HepG2 (cell line): Measurements from ENCODE around the gene TPSAB1. TPM values are rescaled to one million over a fixed set of nuclear protein-coding genes. Genes with fewer than 3 reads are reported as not detected.

ENCODE experiments used
- ATAC-seq: fragments of 200-7000 bp; cut with Tn5 transposase; 3 replicates; pipeline ENCODE4 v1.9.1; 2020; ENCODE audit warnings: mild to moderate bottlenecking, moderate library complexity
- BruUV-seq: library from RNA; stranded (reverse); fragments of 400-500 nt; replicated peaks from 2 replicates; lab custom pipeline; 2021; lab: Mats Ljungman, UMichigan
- CTCF ChIA-PET: fragments of 300-600 bp; formaldehyde crosslinking; extraction: SDS; loops from one replicate; lab custom pipeline; 2021; ENCODE audit warnings: low total read pairs, inconsistent platforms, low intra/inter-chr PET ratio; lab: Yijun Ruan, JAX
- POLR2A ChIA-PET: fragments of 350-600 bp; sonication (Branson Sonifier 250); formaldehyde crosslinking; loops from one replicate; lab custom pipeline; 2020; ENCODE audit warnings: antibody characterized with exemption, inconsistent platforms; lab: Yijun Ruan, JAX
- DNase-seq: peaks from one replicate; pipeline ENCODE4 v3.0.0-alpha.2; 2015; ENCODE audit warnings: low spot score
- FAIRE-seq: peaks from 3 replicates; lab custom pipeline; 2011; peaks lifted over from hg19 to GRCh38; lab: Jason Lieb, UNC
- H2AFZ ChIP-seq: one replicate; pipeline ENCODE4 v1.6.1; 2011; ENCODE audit warnings: low read length, inconsistent platforms
- H3K27ac ChIP-seq: fragments of 300-600 bp; 3 replicates; pipeline ENCODE4 v1.8.0; 2011; ENCODE audit warnings: mixed run types, mild to moderate bottlenecking, mixed read lengths, low read length, inconsistent platforms; ENCODE audit not compliant: insufficient read depth; ENCODE audit errors: extremely low read length
- H3K27me3 ChIP-seq, 2 experiments: fragments of 200-600 bp in 1 of 2; 2 replicates in 1 of 2; 3 replicates in 1 of 2; pipeline versions ENCODE4 v1.6.0 to v1.8.0; 2011; ENCODE audit warnings: low read length in 2 of 2, mild to moderate bottlenecking in 2 of 2, moderate library complexity in 2 of 2, inconsistent platforms in 1 of 2; ENCODE audit not compliant: insufficient read depth in 2 of 2, control insufficient read depth in 1 of 2
- H3K36me3 ChIP-seq, 2 experiments: fragments of 200-600 bp in 1 of 2; replicated peaks in 1 of 2; 2 replicates in 1 of 2; 3 replicates in 1 of 2; pipeline versions ENCODE4 v1.5.1 to v1.8.0; 2011; ENCODE audit warnings: low read length in 2 of 2, inconsistent platforms in 1 of 2; ENCODE audit not compliant: insufficient read depth in 2 of 2, control insufficient read depth in 1 of 2
- H3K4me1 ChIP-seq: 2 replicates; pipeline ENCODE4 v1.5.1; 2012; ENCODE audit warnings: low read length, inconsistent platforms; ENCODE audit not compliant: insufficient read depth
- H3K4me2 ChIP-seq: 2 replicates; pipeline ENCODE4 v1.6.0; 2011; ENCODE audit warnings: low read depth, low read length, inconsistent platforms
- H3K4me3 ChIP-seq, 3 experiments: fragments of 200-600 bp in 1 of 3; sonication (generic), shearing (Covaris generic) in 1 of 3; replicated peaks in 1 of 3; 2 replicates each; pipeline ENCODE4 v1.5.1; 2011 to 2016; ENCODE audit warnings: low read length in 3 of 3, inconsistent platforms in 2 of 3, low read depth in 2 of 3, mild to moderate bottlenecking in 2 of 3, control low read depth in 1 of 3, mixed read lengths in 1 of 3; ENCODE audit not compliant: insufficient read depth in 1 of 3
- H3K79me2 ChIP-seq: one replicate; pipeline ENCODE4 v1.6.1; 2011; ENCODE audit warnings: low read length, inconsistent platforms; ENCODE audit not compliant: insufficient read depth
- H3K9ac ChIP-seq: 2 replicates; pipeline ENCODE4 v1.6.0; 2011; ENCODE audit warnings: mild to moderate bottlenecking, low read depth, low read length, inconsistent platforms; ENCODE audit not compliant: insufficient read depth
- H3K9me3 ChIP-seq: 2 replicates; pipeline ENCODE4 v1.5.1; 2012; ENCODE audit warnings: mild to moderate bottlenecking, low read length
- H4K20me1 ChIP-seq: 2 replicates; pipeline ENCODE4 v1.6.0; 2011; ENCODE audit warnings: inconsistent platforms, mild to moderate bottlenecking, low read length, moderate library complexity; ENCODE audit not compliant: insufficient read depth
- HNF4A ChIP-seq: sonication (generic); formaldehyde crosslinking; IDR thresholded peaks from 2 replicates; pipeline ENCODE4 v1.4.0; 2020; ENCODE audit warnings: missing genetic modification reagents
- HNRNPL ChIP-seq: fragments of 200-400 bp; formaldehyde crosslinking; IDR thresholded peaks from 2 replicates; pipeline ENCODE4 v1.6.1; 2017; ENCODE audit warnings: mild to moderate bottlenecking, low read depth, low read length
- ISL2 ChIP-seq: sonication (generic); formaldehyde crosslinking; IDR thresholded peaks from 2 replicates; pipeline ENCODE4 v1.5.0; 2020; ENCODE audit warnings: missing genetic modification reagents
- ZKSCAN5 ChIP-seq: sonication (generic); formaldehyde crosslinking; IDR thresholded peaks from 2 replicates; pipeline ENCODE4 v1.5.1; 2020; ENCODE audit warnings: mild to moderate bottlenecking, missing genetic modification reagents
- ZNF235 ChIP-seq: sonication (generic); formaldehyde crosslinking; IDR thresholded peaks from 2 replicates; pipeline ENCODE4 v1.8.1; 2023; ENCODE audit warnings: mild to moderate bottlenecking, missing genetic modification reagents, borderline replicate concordance
- ZNF546 ChIP-seq: sonication (generic); formaldehyde crosslinking; conservative IDR thresholded peaks from 2 replicates; pipeline ENCODE4 v1.8.1; 2023; ENCODE audit warnings: mild to moderate bottlenecking, missing genetic modification reagents
- WGBS: methylation state at CpG from one replicate; pipeline ENCODE4 v1.1.6; 2017; ENCODE audit warnings: low lambda C conversion rate; 5-methylcytosine and 5-hydroxymethylcytosine counted together
- in situ Hi-C: cut with HindIII; loops from 2 replicates; pipeline ENCODE4 v1.10.0; 2017; ENCODE audit warnings: low pct_unique_long_range_greater_than_20kb; ENCODE audit not compliant: extremely low pct_ligation_motif_present
- intact Hi-C: fragments of 100-400 bp; cut with micrococcal nuclease; formaldehyde crosslinking; loops from one replicate; pipeline ENCODE4 v1.10.0; 2022; ENCODE audit not compliant: unreplicated experiment
- polyA plus RNA-seq, 8 experiments: library from polyadenylated mRNA; depleted of rRNA in 3 of 8; stranded (reverse) in 7 of 8; unstranded in 1 of 8; fragments of >200 nt; fragmentation: Illumina TruSeq in 4 of 8; extraction: Trizol in 4 of 8; gene quantifications; 2 replicates each; pipeline versions ENCODE4 v1.2.1 to v1.2.3, GENCODE V29; 2011 to 2016; ENCODE audit warnings: low read depth in 4 of 8, missing spikeins in 1 of 8, mixed read lengths in 1 of 8; ENCODE audit not compliant: insufficient read depth in 1 of 8
- total RNA-seq, 5 experiments: library from RNA; depleted of rRNA; stranded (reverse); fragments of >200 nt; fragmentation: Illumina TruSeq; extraction: Trizol; gene quantifications; 2 replicates each; pipeline ENCODE4 v1.2.3, GENCODE V29; 2016; ENCODE audit warnings: low read depth in 1 of 5
- TF ChIP-seq, protein P1 (sequence below): sonication (generic); formaldehyde crosslinking; IDR thresholded peaks from 2 replicates; pipeline ENCODE4 v1.8.0; 2022; ENCODE audit warnings: mild to moderate bottlenecking, missing genetic modification reagents; ENCODE audit not compliant: insufficient replicate concordance
- TF ChIP-seq, protein P2 (sequence below): sonication (generic); formaldehyde crosslinking; IDR thresholded peaks from 2 replicates; pipeline ENCODE4 v1.4.0; 2020; ENCODE audit warnings: mild to moderate bottlenecking, missing genetic modification reagents

The TPSAB1 gene
- total and polyA plus RNA-seq, 2 of the 13 experiments (the other 11 are each of a cell fraction or from before 2014, with no cell fraction given): 0.12 TPM; not detected in 1

DNA sequence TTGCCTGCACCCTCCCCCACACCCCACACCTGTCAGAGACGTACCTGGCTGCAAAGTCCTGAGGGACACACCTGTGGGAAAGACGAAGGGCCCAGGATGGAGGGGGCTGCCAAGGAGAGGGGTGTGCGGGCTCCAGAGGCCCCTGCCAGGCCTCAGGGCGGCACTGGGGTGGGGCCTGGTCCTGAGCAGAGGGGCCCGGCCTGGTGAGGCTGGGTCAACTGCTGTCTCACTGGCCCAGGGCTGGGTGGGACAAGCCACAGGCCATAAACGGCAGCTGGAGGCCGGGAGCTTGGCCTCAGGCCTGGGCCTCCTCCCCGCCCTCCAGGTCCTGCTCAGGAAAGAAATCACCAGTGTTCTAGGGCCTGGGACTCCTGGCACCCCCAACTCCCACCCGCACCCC is 15.9 kb upstream of the TPSAB1 start:
- intact Hi-C loops: no loop called here
- ChIA-PET CTCF (no interaction called here), POLR2A (interaction anchor here (0.6 kb wide), 1 partner anchor 18 kb away, joined by 4 read pairs; no protein-coding TSS in a partner anchor)
- H3K36me3 ChIP-seq: no peaks in the 10 kb centered on the region
- WGBS: 7% methylated on average over 3 of the region's 9 CpGs
- no peaks in the 10 kb centered on the region for H3K9me3 ChIP-seq
- DNase-seq (no peak), ATAC-seq (no peak)
- peaks cover 10% of the 10 kb centered on the region for H3K4me1 ChIP-seq
- no peak overlapping the region for H3K27ac ChIP-seq
- no peaks in the 10 kb centered on the region for H3K79me2 ChIP-seq
- H3K4me2 ChIP-seq: no peak overlapping the region
- H2AFZ ChIP-seq: no peak overlapping the region
- H4K20me1 ChIP-seq: no peaks in the 10 kb centered on the region
- H3K27me3 ChIP-seq: peaks cover 10 to 44% of the 10 kb centered on the region in 2 experiments; a peak in 4 of 5 replicates
- no peak overlapping the region for H3K9ac ChIP-seq
- no peak overlapping the region for H3K4me3 ChIP-seq
- TF ChIP-seq ISL2 (CRISPR knock-in tag) (no peak), ZNF235 (no peak), ZNF546 (no peak)
- TF ChIP-seq, protein P1, sequence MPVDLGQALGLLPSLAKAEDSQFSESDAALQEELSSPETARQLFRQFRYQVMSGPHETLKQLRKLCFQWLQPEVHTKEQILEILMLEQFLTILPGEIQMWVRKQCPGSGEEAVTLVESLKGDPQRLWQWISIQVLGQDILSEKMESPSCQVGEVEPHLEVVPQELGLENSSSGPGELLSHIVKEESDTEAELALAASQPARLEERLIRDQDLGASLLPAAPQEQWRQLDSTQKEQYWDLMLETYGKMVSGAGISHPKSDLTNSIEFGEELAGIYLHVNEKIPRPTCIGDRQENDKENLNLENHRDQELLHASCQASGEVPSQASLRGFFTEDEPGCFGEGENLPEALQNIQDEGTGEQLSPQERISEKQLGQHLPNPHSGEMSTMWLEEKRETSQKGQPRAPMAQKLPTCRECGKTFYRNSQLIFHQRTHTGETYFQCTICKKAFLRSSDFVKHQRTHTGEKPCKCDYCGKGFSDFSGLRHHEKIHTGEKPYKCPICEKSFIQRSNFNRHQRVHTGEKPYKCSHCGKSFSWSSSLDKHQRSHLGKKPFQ (CRISPR knock-in tag): no peak
- TF ChIP-seq, protein P2, sequence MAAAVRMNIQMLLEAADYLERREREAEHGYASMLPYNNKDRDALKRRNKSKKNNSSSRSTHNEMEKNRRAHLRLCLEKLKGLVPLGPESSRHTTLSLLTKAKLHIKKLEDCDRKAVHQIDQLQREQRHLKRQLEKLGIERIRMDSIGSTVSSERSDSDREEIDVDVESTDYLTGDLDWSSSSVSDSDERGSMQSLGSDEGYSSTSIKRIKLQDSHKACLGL: no peak
- TF ChIP-seq, all 625 proteins: peak for 0
- BruUV-seq: no TSS peak
- in situ Hi-C loops: loop anchor here (25.0 kb wide), 1 partner anchor 412 kb away; the partner anchor contains the start of gene GNG13
- FAIRE-seq: no peak

DNA sequence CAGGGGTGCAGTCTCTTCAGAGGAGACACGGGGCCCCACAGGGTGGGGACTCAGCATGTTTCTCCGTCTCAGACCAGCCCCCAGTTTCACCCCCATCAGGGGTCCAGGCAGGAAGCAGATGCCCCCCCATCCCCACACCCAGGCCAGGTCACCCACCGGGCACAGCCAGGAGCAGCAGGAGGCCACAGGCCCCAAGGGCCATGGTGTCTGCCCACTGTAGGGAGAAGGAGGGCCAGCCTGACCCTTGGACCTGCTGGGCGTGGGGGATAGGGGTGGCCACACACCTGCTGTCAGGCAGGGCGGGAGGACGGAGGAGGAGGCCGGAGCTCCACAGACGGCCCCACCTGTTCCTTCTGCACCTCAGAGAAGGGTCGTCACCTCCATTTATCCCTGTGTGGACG is 15.5 kb upstream of the TPSAB1 start, which contains the start of gene TPSG1:
TSS of gene TPSG1 (minus strand) at position 218 of the 401 bp plus-strand sequence. CDS start at position 202, 16 bp downstream.
- Histone ChIP-seq H3K27me3 (peaks cover 10 to 44% of the 10 kb centered on the region in 2 experiments; a peak in 4 of 5 replicates), H3K79me2 (no peaks in the 10 kb centered on the region), H3K4me2 (no peak within 1 kb of the TSS), H3K4me1 (peaks cover 10% of the 10 kb centered on the region), H3K36me3 (no peaks in the 10 kb centered on the region), H3K9me3 (no peaks in the 10 kb centered on the region), H3K27ac (no peak within 1 kb of the TSS), H2AFZ (no peak within 1 kb of the TSS), H4K20me1 (no peaks in the 10 kb centered on the region), H3K9ac (no peak within 1 kb of the TSS), H3K4me3 (no peak within 1 kb of the TSS)
- TF ChIP-seq ZKSCAN5 (no peak), HNF4A (CRISPR knock-in tag) (peak; percentile 45), HNRNPL (0 out of 2 replicates have a peak, but pooled peaks have one; percentile 45)
- ChIA-PET POLR2A (interaction anchor here (0.6 kb wide), 1 partner anchor 18 kb away, joined by 4 read pairs; no protein-coding TSS in a partner anchor), CTCF (no interaction called here)
- intact Hi-C loops: no loop called here
- in situ Hi-C loops: no loop called here
- WGBS: no CpG with 5 or more reads among the region's 10 CpGs
- FAIRE-seq: no peak
- BruUV-seq: no TSS peak
- DNase-seq: no peak
- peak; percentile 20; the same call in 2 of the 3 replicates for ATAC-seq
